GM13976 (cell line): Measurements from ENCODE around the gene PSD4.

ENCODE experiments used
- DNase-seq: peaks from one replicate; pipeline ENCODE4 v3.0.0; 2012; ENCODE audit warnings: low spot score
- in situ Hi-C: fragments of 300-500 bp; cut with MboI; formaldehyde crosslinking; loops from one replicate; pipeline ENCODE4 v1.12.0; 2022; ENCODE audit warnings: low sequenced_read_pairs, mixed read lengths, inconsistent platforms; ENCODE audit not compliant: unreplicated experiment
- TF ChIP-seq, protein P1 (sequence below): IDR thresholded peaks from 2 replicates; pipeline ENCODE4 v1.5.1; 2012; ENCODE audit warnings: borderline replicate concordance, mild to moderate bottlenecking; ENCODE audit not compliant: insufficient read depth; ENCODE audit errors: extremely low read depth, missing control alignments, control extremely low read depth

Gene PSD4

DNA sequence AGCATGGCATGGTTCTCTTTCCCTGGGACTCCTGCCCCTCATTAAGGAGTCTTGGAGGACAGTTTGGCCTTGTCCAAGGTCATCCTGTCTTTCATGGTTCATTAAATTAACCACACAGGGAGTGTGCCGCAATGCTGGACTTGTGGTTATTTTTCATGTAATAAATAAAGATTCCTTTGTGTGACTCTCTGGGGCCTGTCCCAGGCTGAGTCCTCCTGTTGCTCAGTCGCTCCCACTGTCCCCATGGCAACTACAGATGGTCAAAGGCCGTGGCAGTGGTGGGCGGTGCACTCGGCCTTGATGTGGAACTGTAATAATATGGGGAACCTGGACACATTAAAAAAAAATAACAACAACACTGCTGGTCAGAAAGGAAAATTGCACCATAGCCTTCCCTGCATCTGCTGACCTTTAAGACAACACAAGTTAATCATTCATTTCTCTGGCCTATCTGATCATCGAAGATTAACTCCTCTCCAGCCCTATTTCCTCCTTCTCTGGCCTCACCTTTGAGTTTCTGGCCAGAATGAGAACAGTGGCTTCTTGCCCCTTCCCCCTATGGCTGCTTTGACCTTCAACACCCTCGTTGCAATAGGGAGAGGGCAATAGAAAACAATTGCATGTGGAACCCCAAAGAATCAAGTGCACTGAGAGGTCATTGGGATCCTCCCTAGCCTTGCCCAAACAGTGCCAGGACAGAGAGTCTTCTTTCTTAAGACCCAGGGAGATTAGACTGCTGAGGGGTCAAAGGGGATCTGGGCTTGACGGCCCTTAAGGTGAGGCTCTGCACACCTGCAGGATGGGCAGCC is 44.7 kb downstream of the PSD4 start:
- TF ChIP-seq, protein P1, sequence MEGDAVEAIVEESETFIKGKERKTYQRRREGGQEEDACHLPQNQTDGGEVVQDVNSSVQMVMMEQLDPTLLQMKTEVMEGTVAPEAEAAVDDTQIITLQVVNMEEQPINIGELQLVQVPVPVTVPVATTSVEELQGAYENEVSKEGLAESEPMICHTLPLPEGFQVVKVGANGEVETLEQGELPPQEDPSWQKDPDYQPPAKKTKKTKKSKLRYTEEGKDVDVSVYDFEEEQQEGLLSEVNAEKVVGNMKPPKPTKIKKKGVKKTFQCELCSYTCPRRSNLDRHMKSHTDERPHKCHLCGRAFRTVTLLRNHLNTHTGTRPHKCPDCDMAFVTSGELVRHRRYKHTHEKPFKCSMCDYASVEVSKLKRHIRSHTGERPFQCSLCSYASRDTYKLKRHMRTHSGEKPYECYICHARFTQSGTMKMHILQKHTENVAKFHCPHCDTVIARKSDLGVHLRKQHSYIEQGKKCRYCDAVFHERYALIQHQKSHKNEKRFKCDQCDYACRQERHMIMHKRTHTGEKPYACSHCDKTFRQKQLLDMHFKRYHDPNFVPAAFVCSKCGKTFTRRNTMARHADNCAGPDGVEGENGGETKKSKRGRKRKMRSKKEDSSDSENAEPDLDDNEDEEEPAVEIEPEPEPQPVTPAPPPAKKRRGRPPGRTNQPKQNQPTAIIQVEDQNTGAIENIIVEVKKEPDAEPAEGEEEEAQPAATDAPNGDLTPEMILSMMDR = no peak
- DNase-seq = no peak
- in situ Hi-C loops = no loop called here

DNA sequence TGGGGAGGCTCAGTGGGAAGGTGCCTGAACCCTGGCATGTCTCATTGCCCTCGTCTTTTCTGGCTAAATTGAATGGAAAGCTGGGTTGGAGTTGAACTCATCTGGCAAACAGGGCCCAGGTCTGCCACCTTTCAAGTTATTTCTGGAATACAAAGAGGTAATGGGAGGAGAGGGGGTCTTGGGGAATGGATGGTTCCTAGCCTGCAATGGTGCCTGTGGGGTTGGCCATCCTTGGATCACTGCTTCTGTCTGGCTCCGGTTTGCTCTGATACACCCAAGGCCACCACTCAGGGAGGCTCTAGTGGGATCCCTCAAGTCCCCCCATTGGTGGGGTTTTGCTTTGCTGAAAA is 45.3 kb downstream of the PSD4 start:
- in situ Hi-C loops = no loop called here
- no peak for DNase-seq
- TF ChIP-seq, protein P1 = no peak

- in situ Hi-C loops = no loop called here
- TF ChIP-seq, protein P1 = no peak
- no peak for DNase-seq
These were observed 45.7 kb downstream of the PSD4 start for GRCh38 chr2:113219525-113219888.

DNA sequence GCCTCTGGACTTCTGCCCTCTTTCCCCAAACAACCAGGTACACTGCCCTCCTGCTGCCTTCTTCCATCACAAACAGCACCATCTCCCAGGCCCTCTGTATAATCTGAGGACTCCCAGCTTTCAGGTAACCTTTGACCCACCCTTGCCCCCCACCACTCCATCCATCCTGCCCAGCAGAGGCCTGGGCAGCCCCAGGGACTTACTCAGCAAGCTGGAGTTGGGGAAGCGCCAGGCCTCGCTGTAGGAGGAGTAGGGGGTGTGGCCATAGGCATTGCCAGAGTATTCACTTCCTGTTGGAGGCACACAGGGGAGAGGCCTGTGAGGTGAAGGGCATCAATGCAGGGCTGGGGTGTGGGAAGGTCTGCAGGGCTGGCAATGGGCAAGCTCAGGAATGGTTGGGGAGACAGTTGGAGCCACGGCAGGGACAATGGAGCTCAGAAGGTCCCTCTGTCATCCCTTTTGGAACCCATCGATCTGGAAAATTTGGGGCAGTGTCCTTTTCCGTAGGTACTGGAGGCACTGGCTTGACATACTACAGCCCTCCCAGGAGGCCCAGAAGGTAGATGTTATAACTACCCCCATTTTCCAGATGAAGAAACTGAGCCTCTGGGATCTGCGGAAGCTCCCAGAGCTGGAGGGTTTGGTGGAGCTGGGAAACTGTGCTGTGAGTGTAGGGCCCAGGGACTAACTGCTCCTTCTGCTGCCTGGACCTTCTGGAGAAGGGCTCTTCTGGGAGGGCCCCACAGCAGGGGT is 46.3 kb downstream of the PSD4 start:
- no peak for DNase-seq
- TF ChIP-seq, protein P1 = no peak
- in situ Hi-C loops = no loop called here

GRCh38 chr2:113220970-113221708 is 47.4 kb downstream of the PSD4 start:
- in situ Hi-C loops = no loop called here
- TF ChIP-seq, protein P1 = no peak
- DNase-seq = no peak

- in situ Hi-C loops = no loop called here
- TF ChIP-seq, protein P1 = no peak
- DNase-seq = no peak
These were observed 48.1 kb downstream of the PSD4 start for GRCh38 chr2:113221846-113222245.
